Epithelial cell of proximal tubule (primary cell): ENCODE data around the gene DIAPH1. TPM values are rescaled to one million over a fixed set of nuclear protein-coding genes. Genes with fewer than 3 reads are reported as not detected.

ENCODE experiments used
- DNase-seq: peaks from one replicate; pipeline ENCODE4 v3.0.0-alpha.2; 2011; ENCODE audit warnings: low read depth
- H3K4me3 ChIP-seq: 2 replicates; pipeline ENCODE4 v1.5.1; 2011; ENCODE audit warnings: low read depth, mild to moderate bottlenecking, low read length
- total RNA-seq: library from RNA; depleted of rRNA; stranded (reverse); fragments of >200 nt; gene quantifications from 2 replicates; pipeline ENCODE4 v1.2.3, GENCODE V29; 2015
- TF ChIP-seq, protein P1 (sequence below): conservative IDR thresholded peaks from 2 replicates; pipeline ENCODE4 v1.5.1; 2012; ENCODE audit warnings: low read depth, mild to moderate bottlenecking, low read length

The DIAPH1 gene
- total RNA-seq, 1 donor from 2014 or later, result 94.0 TPM

DNA sequence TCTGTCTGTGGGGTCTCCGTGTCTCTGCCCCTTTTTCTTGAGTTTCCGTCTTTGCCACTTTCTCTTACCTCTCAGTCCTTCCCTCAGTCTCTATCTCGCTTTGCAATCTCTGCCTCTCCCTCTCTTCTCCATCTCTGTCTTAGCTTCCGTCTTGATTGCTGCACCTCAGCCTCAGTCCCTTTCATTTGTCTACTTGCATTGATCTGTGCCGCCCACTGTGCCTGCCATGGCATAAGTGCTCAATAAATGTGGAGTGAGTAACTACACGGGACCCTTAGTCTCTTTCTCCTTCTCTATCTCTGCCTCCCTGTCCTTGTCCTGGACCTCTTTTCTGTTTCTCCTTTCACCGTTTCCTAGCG, 123.4 kb downstream of the DIAPH1 start:
- no peak for DNase-seq
- TF ChIP-seq, protein P1, sequence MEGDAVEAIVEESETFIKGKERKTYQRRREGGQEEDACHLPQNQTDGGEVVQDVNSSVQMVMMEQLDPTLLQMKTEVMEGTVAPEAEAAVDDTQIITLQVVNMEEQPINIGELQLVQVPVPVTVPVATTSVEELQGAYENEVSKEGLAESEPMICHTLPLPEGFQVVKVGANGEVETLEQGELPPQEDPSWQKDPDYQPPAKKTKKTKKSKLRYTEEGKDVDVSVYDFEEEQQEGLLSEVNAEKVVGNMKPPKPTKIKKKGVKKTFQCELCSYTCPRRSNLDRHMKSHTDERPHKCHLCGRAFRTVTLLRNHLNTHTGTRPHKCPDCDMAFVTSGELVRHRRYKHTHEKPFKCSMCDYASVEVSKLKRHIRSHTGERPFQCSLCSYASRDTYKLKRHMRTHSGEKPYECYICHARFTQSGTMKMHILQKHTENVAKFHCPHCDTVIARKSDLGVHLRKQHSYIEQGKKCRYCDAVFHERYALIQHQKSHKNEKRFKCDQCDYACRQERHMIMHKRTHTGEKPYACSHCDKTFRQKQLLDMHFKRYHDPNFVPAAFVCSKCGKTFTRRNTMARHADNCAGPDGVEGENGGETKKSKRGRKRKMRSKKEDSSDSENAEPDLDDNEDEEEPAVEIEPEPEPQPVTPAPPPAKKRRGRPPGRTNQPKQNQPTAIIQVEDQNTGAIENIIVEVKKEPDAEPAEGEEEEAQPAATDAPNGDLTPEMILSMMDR, result no peak
- no peak overlapping the region for H3K4me3 ChIP-seq

DNA sequence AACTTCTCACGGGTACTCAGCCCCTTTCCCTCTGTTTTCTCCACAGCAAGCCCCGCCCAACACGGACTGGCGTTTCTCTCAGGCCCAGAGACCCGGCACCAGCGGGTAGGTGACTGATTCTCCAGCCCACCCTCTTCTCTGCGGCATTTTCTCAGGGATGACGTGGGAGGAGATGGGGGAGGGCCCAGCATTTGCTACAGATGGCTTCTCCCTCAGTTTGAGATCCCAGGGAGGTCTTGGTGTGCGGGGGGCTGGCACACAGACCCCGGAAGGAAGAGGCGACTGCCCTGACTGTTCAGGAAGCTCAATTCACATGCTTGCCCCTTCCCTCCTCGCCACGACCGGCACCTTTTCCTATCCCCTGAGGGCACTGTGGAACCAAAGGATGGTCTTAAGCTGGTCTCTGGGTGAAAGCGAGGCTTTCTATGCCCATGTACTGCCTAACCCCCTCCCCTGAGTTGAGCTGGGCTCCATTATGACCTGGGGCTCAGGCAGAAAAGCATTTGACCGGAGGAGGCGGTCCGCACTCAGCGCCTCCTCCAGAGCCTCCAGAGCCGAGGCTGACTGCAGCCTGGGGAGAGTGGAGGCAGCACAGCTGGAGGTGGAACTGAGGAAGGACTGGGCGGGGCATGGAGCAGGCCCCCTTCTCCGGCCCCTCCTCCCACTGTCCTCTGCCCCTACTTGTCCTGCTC, 123.9 kb downstream of the DIAPH1 start:
- TF ChIP-seq, protein P1, result no peak
- H3K4me3 ChIP-seq, result no peak overlapping the region
- DNase-seq, result no peak

DNA sequence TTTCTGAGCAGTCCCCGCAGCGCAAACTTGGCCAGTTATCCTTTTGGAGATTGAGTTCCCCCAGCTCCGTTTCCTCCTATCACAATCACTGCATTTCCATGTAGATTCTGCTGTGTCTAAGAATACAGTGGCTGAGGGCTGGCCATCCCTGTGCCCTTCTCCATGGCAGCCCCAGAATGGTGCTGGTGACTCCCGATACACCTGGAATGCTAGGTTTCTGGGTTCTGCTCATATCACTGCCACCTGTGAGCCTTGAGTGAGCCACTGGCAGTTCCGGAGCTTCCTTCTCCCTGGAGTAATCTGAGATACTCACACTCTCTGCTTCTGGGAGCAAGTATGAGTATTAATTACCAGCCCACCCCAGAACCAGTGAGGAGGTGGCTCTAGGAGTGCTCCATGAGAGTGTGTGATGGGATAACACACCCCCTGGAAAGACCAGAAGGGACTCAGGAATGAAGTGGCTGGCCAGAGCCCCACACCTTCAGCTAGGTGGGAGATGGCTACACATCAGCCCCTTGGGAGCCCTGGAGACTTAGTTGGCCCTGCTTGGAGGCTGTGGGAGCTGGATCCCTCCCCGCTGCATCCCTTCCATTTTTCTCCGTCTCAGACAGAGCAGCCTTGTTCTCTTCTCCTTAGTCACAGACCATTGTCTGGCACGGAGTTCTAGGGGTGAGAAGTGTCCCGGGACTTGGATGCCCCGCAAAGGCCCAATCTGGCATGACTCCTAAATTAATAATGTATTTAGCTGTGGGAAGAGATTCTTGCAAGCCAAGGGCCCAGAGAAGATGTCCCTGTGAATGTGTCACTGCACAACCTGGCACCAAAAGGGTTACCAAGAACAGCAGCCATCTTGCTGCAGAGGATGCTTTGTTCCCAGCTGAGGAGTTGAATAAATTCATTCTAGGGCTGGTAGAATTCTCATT, 125.0 kb downstream of the DIAPH1 start:
- TF ChIP-seq, protein P1, result no peak
- H3K4me3 ChIP-seq, result no peak overlapping the region
- DNase-seq, result no peak

DNA sequence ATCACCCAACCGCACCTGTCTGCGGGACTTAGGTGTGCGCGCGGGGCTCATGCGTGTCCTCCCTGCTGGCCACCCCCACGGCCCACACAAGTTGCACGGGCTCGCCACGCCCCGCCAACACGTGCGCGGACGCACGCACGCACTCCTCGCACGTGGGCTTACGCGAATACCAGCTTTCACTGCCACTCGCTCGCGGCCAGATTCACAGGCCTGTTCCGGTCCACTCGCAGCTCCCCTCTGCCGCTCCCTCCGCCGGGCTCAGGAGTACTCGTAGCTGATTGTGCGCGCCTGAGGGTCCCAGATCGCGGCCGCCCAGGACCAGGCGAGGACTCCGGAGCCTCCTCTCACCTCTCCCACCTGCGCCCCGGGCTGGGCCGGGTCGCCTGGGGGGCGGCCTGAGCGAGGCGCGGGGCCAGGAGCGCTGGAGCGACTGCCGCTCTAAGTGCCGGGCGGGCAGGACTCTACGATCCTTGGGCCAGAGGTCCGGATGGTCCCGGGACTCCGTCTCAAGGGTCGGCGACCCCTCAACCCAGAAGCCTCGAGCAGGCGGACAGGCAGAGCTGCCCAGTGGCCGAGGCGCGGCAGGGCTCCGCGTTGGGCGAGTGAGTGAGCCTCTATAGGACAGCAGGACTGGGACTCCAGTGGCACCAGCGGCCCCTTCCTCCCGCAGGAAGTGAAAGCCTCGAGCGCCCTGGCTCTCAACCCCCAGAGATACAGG, 126.5 kb downstream of the DIAPH1 start:
- TF ChIP-seq, protein P1, result no peak
- H3K4me3 ChIP-seq, result no peak overlapping the region
- no peak for DNase-seq

DNA sequence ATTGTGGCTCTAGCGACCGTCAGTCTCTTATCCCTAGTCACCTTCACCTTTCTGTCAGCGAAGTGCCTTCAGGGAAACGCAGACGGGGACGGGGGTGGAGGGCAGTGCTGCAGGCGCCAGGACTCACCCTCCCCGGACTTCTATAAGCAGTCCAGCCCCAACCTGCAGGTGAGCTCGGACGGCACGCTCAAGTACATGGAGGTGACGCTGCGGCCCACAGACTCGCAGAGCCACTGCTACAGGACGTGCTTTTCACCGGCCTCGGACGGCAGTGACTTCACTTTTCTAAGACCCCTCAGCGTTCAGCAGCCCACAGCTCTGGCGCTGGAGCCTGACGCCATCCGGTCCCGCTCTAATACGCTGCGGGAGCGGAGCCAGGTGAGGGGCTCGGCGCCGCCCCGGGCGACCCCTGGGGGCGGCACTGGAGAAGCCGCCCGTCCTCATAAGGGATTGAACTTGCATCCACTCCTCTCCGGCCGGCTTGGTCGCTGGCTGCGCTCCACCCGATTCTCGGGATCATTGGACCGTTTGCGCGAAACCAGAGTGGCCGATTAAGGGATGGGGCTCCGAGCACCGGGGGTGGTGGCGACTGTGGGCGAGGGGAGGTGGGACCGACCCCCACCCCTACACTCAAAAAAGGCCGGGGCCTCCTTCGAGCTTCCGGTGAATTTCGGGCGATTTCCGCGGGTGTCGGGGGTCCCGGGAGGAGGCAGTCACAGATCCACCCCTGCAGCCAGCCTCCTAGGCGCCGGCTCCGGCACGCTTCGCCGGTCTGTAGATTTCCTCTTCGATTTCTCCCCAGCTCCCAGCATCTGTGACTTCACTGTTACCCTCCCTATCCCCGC, 127.3 kb downstream of the DIAPH1 start:
- TF ChIP-seq, protein P1, result no peak
- no peak for DNase-seq
- H3K4me3 ChIP-seq, result no peak overlapping the region

DNA sequence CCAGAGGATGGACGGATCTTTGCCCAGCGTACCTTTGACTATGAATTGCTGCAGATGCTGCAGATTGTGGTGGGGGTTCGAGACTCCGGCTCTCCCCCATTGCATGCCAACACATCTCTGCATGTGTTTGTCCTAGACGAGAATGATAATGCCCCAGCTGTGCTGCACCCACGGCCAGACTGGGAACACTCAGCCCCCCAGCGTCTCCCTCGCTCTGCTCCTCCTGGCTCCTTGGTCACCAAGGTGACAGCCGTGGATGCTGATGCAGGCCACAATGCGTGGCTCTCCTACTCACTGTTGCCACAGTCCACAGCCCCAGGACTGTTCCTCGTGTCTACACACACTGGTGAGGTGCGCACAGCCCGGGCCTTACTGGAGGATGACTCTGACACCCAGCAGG, 128.0 kb downstream of the DIAPH1 start:
- DNase-seq, result no peak
- H3K4me3 ChIP-seq, result no peak overlapping the region
- TF ChIP-seq, protein P1, result no peak
